IMR-90 (cell line): ENCODE data around the gene DAZL. TPM values are rescaled to one million over a fixed set of nuclear protein-coding genes. Genes with fewer than 3 reads are reported as not detected.

Source experiments
- ATAC-seq: fragments of 200-7000 bp; cut with Tn5 transposase; 2 replicates; pipeline ENCODE4 v1.9.1; 2020; ENCODE audit warnings: low read depth, mild to moderate bottlenecking, moderate library complexity
- BruUV-seq: library from RNA; stranded (reverse); fragments of 400-500 nt; replicated peaks from 2 replicates; lab custom pipeline; 2021; lab: Mats Ljungman, UMichigan
- CTCF ChIA-PET: fragments of 300-600 bp; formaldehyde crosslinking; extraction: SDS; loops from one replicate; lab custom pipeline; 2021; ENCODE audit warnings: antibody characterized with exemption; lab: Yijun Ruan, JAX
- POLR2A ChIA-PET: fragments of 300-600 bp; sonication (Branson Sonifier 250); formaldehyde crosslinking; loops from one replicate; lab custom pipeline; 2022; ENCODE audit warnings: antibody characterized with exemption; ENCODE audit not compliant: unreplicated experiment; lab: Charles Lee
- DNase-seq: peaks from one replicate; pipeline ENCODE4 v3.0.0; 2013
- H2AFZ ChIP-seq: replicated peaks from 2 replicates; pipeline ENCODE3; 2013; ENCODE audit warnings: low read length, mild to moderate bottlenecking; ENCODE audit not compliant: poor library complexity
- H2AK5ac ChIP-seq: 2 replicates; pipeline ENCODE4 v1.6.1; 2013; ENCODE audit warnings: low read depth, low read length, inconsistent platforms
- H2AK9ac ChIP-seq: replicated peaks from 2 replicates; pipeline ENCODE3; 2013; ENCODE audit warnings: mild to moderate bottlenecking, low read depth, low read length, moderate library complexity; ENCODE audit not compliant: poor library complexity
- H2BK120ac ChIP-seq: 2 replicates; pipeline ENCODE4 v1.6.1; 2013; ENCODE audit warnings: low read depth, low read length, inconsistent platforms
- H2BK15ac ChIP-seq: 3 replicates; pipeline ENCODE4 v1.6.1; 2013; ENCODE audit warnings: low read depth, low read length, inconsistent platforms
- H2BK20ac ChIP-seq: 2 replicates; pipeline ENCODE4 v1.6.1; 2013; ENCODE audit warnings: low read depth, mild to moderate bottlenecking, inconsistent platforms, low read length, moderate library complexity
- H2BK5ac ChIP-seq: 2 replicates; pipeline ENCODE4 v1.6.1; 2013; ENCODE audit warnings: mild to moderate bottlenecking, low read depth, low read length, inconsistent platforms; ENCODE audit not compliant: poor library complexity, severe bottlenecking
- H3K14ac ChIP-seq: replicated peaks from 2 replicates; pipeline ENCODE4 v1.6.1; 2013; ENCODE audit warnings: low read depth, low read length, inconsistent platforms
- H3K18ac ChIP-seq: 2 replicates; pipeline ENCODE4 v1.6.1; 2013; ENCODE audit warnings: low read depth, low read length, control low read depth
- H3K23ac ChIP-seq: 2 replicates; pipeline ENCODE4 v1.6.1; 2013; ENCODE audit warnings: low read depth, low read length, inconsistent platforms
- H3K27ac ChIP-seq: 2 replicates; pipeline ENCODE4 v1.5.1; 2013; ENCODE audit warnings: mild to moderate bottlenecking, control low read depth, low read length; ENCODE audit not compliant: insufficient read depth
- H3K27me3 ChIP-seq: 2 replicates; pipeline ENCODE4 v1.6.1; 2013; ENCODE audit warnings: low read length; ENCODE audit not compliant: control insufficient read depth, insufficient read depth
- H3K36me3 ChIP-seq: 2 replicates; pipeline ENCODE4 v1.6.1; 2013; ENCODE audit warnings: low read length, mixed read lengths; ENCODE audit not compliant: control insufficient read depth, insufficient read depth
- H3K4ac ChIP-seq: 2 replicates; pipeline ENCODE4 v1.6.1; 2013; ENCODE audit warnings: low read depth, low read length, inconsistent platforms
- H3K4me1 ChIP-seq: 2 replicates; pipeline ENCODE4 v1.6.1; 2013; ENCODE audit warnings: low read length, mixed read lengths; ENCODE audit not compliant: control insufficient read depth, insufficient read depth
- H3K4me2 ChIP-seq: 2 replicates; pipeline ENCODE4 v1.6.1; 2013; ENCODE audit warnings: low read depth, mild to moderate bottlenecking, control low read depth, low read length, moderate library complexity
- H3K4me3 ChIP-seq: 2 replicates; pipeline ENCODE4 v1.5.1; 2013; ENCODE audit warnings: low read depth, mild to moderate bottlenecking, control low read depth, low read length, moderate library complexity; ENCODE audit not compliant: insufficient read depth
- H3K56ac ChIP-seq: 2 replicates; pipeline ENCODE4 v1.6.1; 2013; ENCODE audit warnings: low read length, inconsistent platforms; ENCODE audit not compliant: insufficient read depth; ENCODE audit errors: extremely low read depth
- H3K79me1 ChIP-seq, 2 experiments: 2 replicates each; pipeline ENCODE4 v1.6.1; 2013; ENCODE audit warnings: low read length in 2 of 2, inconsistent platforms in 1 of 2, low read depth in 1 of 2
- H3K9ac ChIP-seq: 2 replicates; pipeline ENCODE4 v1.6.1; 2013; ENCODE audit warnings: low read depth, low read length, control low read depth
- H3K9me1 ChIP-seq: 2 replicates; pipeline ENCODE4 v1.6.1; 2013; ENCODE audit warnings: low read length, inconsistent platforms; ENCODE audit not compliant: insufficient read depth
- H3K9me3 ChIP-seq: 2 replicates; pipeline ENCODE4 v1.6.1; 2013; ENCODE audit warnings: low read length; ENCODE audit not compliant: control insufficient read depth, insufficient read depth
- H4K20me1 ChIP-seq: 2 replicates; pipeline ENCODE4 v1.6.1; 2013; ENCODE audit warnings: low read length, inconsistent platforms; ENCODE audit not compliant: insufficient read depth
- H4K5ac ChIP-seq: 2 replicates; pipeline ENCODE4 v1.6.1; 2013; ENCODE audit warnings: mild to moderate bottlenecking, low read depth, low read length, control low read depth
- H4K8ac ChIP-seq, 2 experiments: 2 replicates each; pipeline ENCODE4 v1.6.1; 2013; ENCODE audit warnings: low read depth in 2 of 2, low read length in 2 of 2, control low read depth in 1 of 2, inconsistent platforms in 1 of 2
- H4K91ac ChIP-seq: 2 replicates; pipeline ENCODE4 v1.6.1; 2013; ENCODE audit warnings: low read depth, low read length, inconsistent platforms; ENCODE audit not compliant: insufficient read depth
- BHLHE40 ChIP-seq: fragments of 150-350 bp; IDR thresholded peaks from 2 replicates; pipeline ENCODE4 v1.6.1; 2016; ENCODE audit warnings: mild to moderate bottlenecking, low read depth, low read length
- CEBPB ChIP-seq: IDR thresholded peaks from 2 replicates; pipeline ENCODE4 v1.6.1; 2012; ENCODE audit warnings: low read depth, low read length, improper control_type of control experiment
- CHD1 ChIP-seq: IDR thresholded peaks from 2 replicates; pipeline ENCODE4 v1.6.1; 2012; ENCODE audit warnings: low read depth, low read length, improper control_type of control experiment
- ELK1 ChIP-seq: fragments of 150-350 bp; IDR thresholded peaks from 2 replicates; pipeline ENCODE4 v1.6.1; 2016; ENCODE audit warnings: low read depth, mild to moderate bottlenecking, low read length, moderate library complexity, borderline replicate concordance
- FOS ChIP-seq: fragments of 150-350 bp; IDR thresholded peaks from 2 replicates; pipeline ENCODE4 v1.6.1; 2016; ENCODE audit warnings: low read depth, low read length
- NFE2L2 ChIP-seq: fragments of 150-350 bp; IDR thresholded peaks from 2 replicates; pipeline ENCODE4 v1.6.1; 2016; ENCODE audit warnings: low read depth, mild to moderate bottlenecking, low read length
- POLR2A ChIP-seq: IDR thresholded peaks from 2 replicates; pipeline ENCODE4 v1.6.1; 2012; ENCODE audit warnings: mild to moderate bottlenecking, low read depth, low read length
- WGBS, 2 experiments: methylation state at CpG; one replicate each; pipeline versions ENCODE4 v1.1.5 to v1.1.7; 2013; ENCODE audit warnings: missing lambda C conversion rate in 2 of 2; ENCODE audit not compliant: insufficient read length in 1 of 2; ENCODE audit errors: extremely low coverage in 2 of 2; 5-methylcytosine and 5-hydroxymethylcytosine counted together
- dilution Hi-C: fragments of 300-500 bp; cut with HindIII; formaldehyde crosslinking; loops from one replicate; pipeline ENCODE4 v1.14.3; 2018; ENCODE audit warnings: low sequenced_read_pairs; ENCODE audit not compliant: unreplicated experiment
- in situ Hi-C: fragments of 300-500 bp; cut with MboI; formaldehyde crosslinking; loops from 3 replicates; pipeline ENCODE4 v1.14.3; 2019; ENCODE audit warnings: low sequenced_read_pairs, inconsistent platforms, mixed read lengths
- intact Hi-C: fragments of 100-400 bp; cut with micrococcal nuclease; formaldehyde crosslinking; loops from 2 replicates; pipeline ENCODE4 v1.10.0; 2022
- polyA plus RNA-seq, 3 experiments: library from polyadenylated mRNA; depleted of rRNA; stranded (reverse); fragments of >200 nt; gene quantifications; 2 replicates each; pipeline ENCODE4 v1.2.3, GENCODE V29; 2012; ENCODE audit warnings: low replicate concordance in 1 of 3
- total RNA-seq: library from RNA; depleted of rRNA; stranded (reverse); fragments of >200 nt; gene quantifications from 2 replicates; pipeline ENCODE4 v1.2.3, GENCODE V29; 2012

Gene DAZL
- total and polyA plus RNA-seq, 2 of the 4 experiments (the other 2 are of a cell fraction) = not detected

DNA sequence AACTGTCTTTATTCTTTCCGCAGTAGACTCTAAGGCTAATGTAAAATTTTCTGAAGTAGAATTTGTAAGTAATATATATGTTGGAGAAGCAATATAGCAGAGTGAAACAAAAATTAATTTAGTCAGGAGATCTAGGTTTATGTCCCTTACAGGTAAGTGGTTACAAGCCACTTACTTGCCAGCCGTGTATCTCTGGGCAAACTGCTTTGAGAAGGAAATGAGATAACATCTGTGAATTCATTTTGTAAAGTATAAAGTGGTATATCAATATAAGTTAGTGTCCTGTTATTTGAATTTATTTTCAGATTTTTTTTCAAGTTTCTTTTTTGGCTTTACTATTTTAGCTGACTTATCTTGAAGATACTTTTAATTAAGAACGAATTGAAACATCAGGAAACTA lies 5.5 kb downstream of the DAZL start:
- in situ Hi-C loops = loop anchor here (5.0 kb wide), 2 partner anchors 638 to 813 kb away; no protein-coding TSS in a partner anchor
- H3K4me3 ChIP-seq = no peak overlapping the region
- no peak for ATAC-seq

More for the DNA sequence above, 5.5 kb downstream of the DAZL start:
- Histone ChIP-seq H3K23ac (no peak overlapping the region), H3K4me1 (no peaks in the 10 kb centered on the region), H2BK20ac (no peak overlapping the region), H3K9me3 (no peaks in the 10 kb centered on the region), H3K27ac (no peak overlapping the region), H4K8ac (no peak overlapping the region), H3K14ac (no peak overlapping the region), H2AK9ac (no peak overlapping the region), H4K20me1 (no peaks in the 10 kb centered on the region), H3K4ac (no peak overlapping the region), H4K5ac (no peak overlapping the region), H2AK5ac (no peak overlapping the region), H2BK15ac (no peak overlapping the region), H3K56ac (no peak overlapping the region), H3K9me1 (no peaks in the 10 kb centered on the region), H3K9ac (no peak overlapping the region), H3K36me3 (no peaks in the 10 kb centered on the region), H3K4me2 (no peak overlapping the region), H3K27me3 (peaks cover 3% of the 10 kb centered on the region), H2BK5ac (no peak overlapping the region), H2BK120ac (no peak overlapping the region), H3K79me1 (no peaks in the 10 kb centered on the region), H2AFZ (no peak overlapping the region), H4K91ac (no peak overlapping the region), H3K18ac (no peak overlapping the region)
- BruUV-seq = no TSS peak
- ChIA-PET POLR2A (no interaction called here), CTCF (interaction anchor here (0.6 kb wide), 1 partner anchor 300 kb away, joined by 4 read pairs; no protein-coding TSS in a partner anchor)
- dilution Hi-C loops (loop anchor here (25.0 kb wide), 1 partner anchor 588 kb away; no protein-coding TSS in a partner anchor), intact Hi-C loops (loop anchor here (2.0 to 5.0 kb wide), 4 partner anchors 433 to 1788 kb away; no protein-coding TSS in a partner anchor)
- TF ChIP-seq CEBPB (no peak), FOS (no peak), BHLHE40 (no peak), NFE2L2 (no peak), ELK1 (no peak), CHD1 (no peak), POLR2A (no peak)
- WGBS, 2 experiments = 60% methylated on average over 1 of the region's 3 CpGs; no CpG with 5 or more reads in 1 of the 2 experiments
- DNase-seq = no peak
